NCI-H128 (cell line): Measurements from ENCODE around the gene AMZ1.

ENCODE experiments used
- DNase-seq: peaks from one replicate; lab custom pipeline; 2025; ENCODE audit not compliant: unreplicated experiment; lab: John Stamatoyannopoulos, UW

AMZ1 gene

GRCh38 chr7:2687881-2688318, at the start of gene AMZ1:
TSS of gene AMZ1 (plus strand) at chr7:2688202. CDS start at chr7:2700452, 12,250 bp downstream.
- no peak for DNase-seq

GRCh38 chr7:2638224-2638991, 49.6 kb upstream of the AMZ1 start:
- no peak for DNase-seq

GRCh38 chr7:2639181-2639681, 48.8 kb upstream of the AMZ1 start:
- no peak for DNase-seq

GRCh38 chr7:2639695-2640481, 48.1 kb upstream of the AMZ1 start:
- DNase-seq: no peak

GRCh38 chr7:2640482-2640830, 47.5 kb upstream of the AMZ1 start:
- DNase-seq: no peak

- DNase-seq: no peak
Measured at GRCh38 chr7:2640846-2641316, 47.1 kb upstream of the AMZ1 start.

- DNase-seq: no peak
Measured at GRCh38 chr7:2641406-2642393, 46.3 kb upstream of the AMZ1 start.

- DNase-seq: no peak
Measured at GRCh38 chr7:2643386-2644219, 44.4 kb upstream of the AMZ1 start.

GRCh38 chr7:2644220-2644561, 43.8 kb upstream of the AMZ1 start:
- no peak for DNase-seq

GRCh38 chr7:2644562-2645273, 43.3 kb upstream of the AMZ1 start:
- no peak for DNase-seq

GRCh38 chr7:2645274-2645868, 42.6 kb upstream of the AMZ1 start:
- no peak for DNase-seq

- DNase-seq: no peak
Measured at GRCh38 chr7:2646336-2646679, 41.7 kb upstream of the AMZ1 start.

- no peak for DNase-seq
Measured at GRCh38 chr7:2646680-2647571, 41.1 kb upstream of the AMZ1 start.

GRCh38 chr7:2647594-2648172, 40.3 kb upstream of the AMZ1 start:
- no peak for DNase-seq

- DNase-seq: no peak
Measured at GRCh38 chr7:2649139-2649838, 38.7 kb upstream of the AMZ1 start.

GRCh38 chr7:2649991-2650390, 38.0 kb upstream of the AMZ1 start:
- no peak for DNase-seq

GRCh38 chr7:2650451-2650850, 37.6 kb upstream of the AMZ1 start:
- DNase-seq: no peak
